Progenitor cell of endocrine pancreas (in vitro differentiated cells): ENCODE data around the gene TMC7. TPM values are rescaled to one million over a fixed set of nuclear protein-coding genes. Genes with fewer than 3 reads are reported as not detected.
A peak's percentile ranks its signal among the peaks of the same experiment; 100 is the strongest.

Experiments
- DNase-seq: peaks from one replicate; pipeline ENCODE4 v3.0.0; 2021; ENCODE audit warnings: low spot score; ENCODE audit not compliant: unreplicated experiment
- H3K27ac Mint-ChIP-seq: 2 replicates; pipeline ENCODE4 v1.8.0; 2021; ENCODE audit warnings: mild to moderate bottlenecking, moderate library complexity, mixed read lengths
- H3K27me3 Mint-ChIP-seq: 2 replicates; pipeline ENCODE4 v1.8.0; 2021; ENCODE audit warnings: mixed read lengths
- H3K36me3 Mint-ChIP-seq: 2 replicates; pipeline ENCODE4 v1.8.0; 2022; ENCODE audit warnings: mixed read lengths; ENCODE audit not compliant: insufficient read depth
- H3K4me1 Mint-ChIP-seq: 2 replicates; pipeline ENCODE4 v1.8.0; 2021; ENCODE audit warnings: low read depth, mixed read lengths
- H3K4me3 Mint-ChIP-seq: 2 replicates; pipeline ENCODE4 v1.8.0; 2021; ENCODE audit warnings: low read depth, mild to moderate bottlenecking, moderate library complexity, mixed read lengths
- H3K9me3 Mint-ChIP-seq: 2 replicates; pipeline ENCODE4 v1.8.0; 2021; ENCODE audit warnings: low read depth, mixed read lengths
- total RNA-seq: library from RNA; stranded (reverse); gene quantifications from 2 replicates; pipeline ENCODE4 v1.2.1, GENCODE V29; 2021
- TF ChIP-seq, protein P1 (sequence below): fragments of 200-600 bp; sonication (generic); IDR thresholded peaks from one replicate; pipeline ENCODE4 v1.5.0; 2021; ENCODE audit warnings: antibody characterized with exemption, mild to moderate bottlenecking; ENCODE audit not compliant: unreplicated experiment

The TMC7 gene
- total RNA-seq, 1 donor from 2014 or later: 4.8 TPM

DNA sequence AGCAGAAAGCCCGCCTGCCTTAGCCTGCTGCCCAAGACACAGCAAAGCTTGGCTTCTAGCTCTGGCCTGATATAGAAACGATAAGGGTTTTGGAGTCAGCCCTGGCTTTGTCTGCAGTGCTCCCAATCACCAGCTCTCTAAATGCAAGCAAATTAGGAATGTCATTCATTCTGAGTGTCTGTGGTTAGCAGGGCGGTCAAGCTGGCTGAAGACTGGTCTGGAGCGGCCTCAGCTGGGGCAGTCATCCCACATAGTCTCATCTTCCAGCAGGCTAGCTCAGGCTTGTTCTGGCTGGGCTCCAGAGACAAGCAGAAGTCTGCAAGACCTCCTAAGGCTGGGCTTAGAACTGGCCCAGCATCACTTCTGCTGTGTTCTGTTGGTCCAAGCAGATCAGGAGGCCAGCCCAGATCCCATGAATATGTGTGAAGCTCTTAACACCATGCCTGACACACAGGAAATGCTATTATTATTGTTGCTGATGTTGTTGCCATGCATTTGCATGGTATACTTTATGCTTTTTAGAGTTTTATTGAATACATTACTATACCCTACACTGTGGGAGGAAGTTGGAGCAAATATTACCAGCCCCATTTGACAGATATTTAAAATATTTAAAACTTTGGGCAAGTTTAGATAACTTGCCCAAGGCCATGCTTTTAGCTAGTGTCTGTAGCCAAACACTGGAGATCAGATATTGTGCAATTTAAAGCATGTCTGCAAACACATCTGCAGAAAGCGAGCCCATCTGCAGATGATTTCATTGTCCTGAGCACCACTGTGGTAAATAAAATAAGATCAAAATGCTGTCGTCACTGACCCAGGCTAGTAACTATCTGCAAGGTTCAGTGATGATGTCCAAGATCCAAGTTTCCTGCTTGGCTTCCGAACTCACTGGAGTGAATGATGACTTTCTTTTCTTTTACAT, 24.8 kb downstream of the TMC7 start:
- Mint-ChIP-seq H3K27me3 (no peaks in the 10 kb centered on the region), H3K36me3 (peaks cover 16% of the 10 kb centered on the region), H3K9me3 (no peaks in the 10 kb centered on the region), H3K4me1 (peaks cover 6% of the 10 kb centered on the region), H3K27ac (no peak overlapping the region), H3K4me3 (no peak overlapping the region)
- TF ChIP-seq, protein P1, sequence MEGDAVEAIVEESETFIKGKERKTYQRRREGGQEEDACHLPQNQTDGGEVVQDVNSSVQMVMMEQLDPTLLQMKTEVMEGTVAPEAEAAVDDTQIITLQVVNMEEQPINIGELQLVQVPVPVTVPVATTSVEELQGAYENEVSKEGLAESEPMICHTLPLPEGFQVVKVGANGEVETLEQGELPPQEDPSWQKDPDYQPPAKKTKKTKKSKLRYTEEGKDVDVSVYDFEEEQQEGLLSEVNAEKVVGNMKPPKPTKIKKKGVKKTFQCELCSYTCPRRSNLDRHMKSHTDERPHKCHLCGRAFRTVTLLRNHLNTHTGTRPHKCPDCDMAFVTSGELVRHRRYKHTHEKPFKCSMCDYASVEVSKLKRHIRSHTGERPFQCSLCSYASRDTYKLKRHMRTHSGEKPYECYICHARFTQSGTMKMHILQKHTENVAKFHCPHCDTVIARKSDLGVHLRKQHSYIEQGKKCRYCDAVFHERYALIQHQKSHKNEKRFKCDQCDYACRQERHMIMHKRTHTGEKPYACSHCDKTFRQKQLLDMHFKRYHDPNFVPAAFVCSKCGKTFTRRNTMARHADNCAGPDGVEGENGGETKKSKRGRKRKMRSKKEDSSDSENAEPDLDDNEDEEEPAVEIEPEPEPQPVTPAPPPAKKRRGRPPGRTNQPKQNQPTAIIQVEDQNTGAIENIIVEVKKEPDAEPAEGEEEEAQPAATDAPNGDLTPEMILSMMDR: no peak
- DNase-seq: no peak

DNA sequence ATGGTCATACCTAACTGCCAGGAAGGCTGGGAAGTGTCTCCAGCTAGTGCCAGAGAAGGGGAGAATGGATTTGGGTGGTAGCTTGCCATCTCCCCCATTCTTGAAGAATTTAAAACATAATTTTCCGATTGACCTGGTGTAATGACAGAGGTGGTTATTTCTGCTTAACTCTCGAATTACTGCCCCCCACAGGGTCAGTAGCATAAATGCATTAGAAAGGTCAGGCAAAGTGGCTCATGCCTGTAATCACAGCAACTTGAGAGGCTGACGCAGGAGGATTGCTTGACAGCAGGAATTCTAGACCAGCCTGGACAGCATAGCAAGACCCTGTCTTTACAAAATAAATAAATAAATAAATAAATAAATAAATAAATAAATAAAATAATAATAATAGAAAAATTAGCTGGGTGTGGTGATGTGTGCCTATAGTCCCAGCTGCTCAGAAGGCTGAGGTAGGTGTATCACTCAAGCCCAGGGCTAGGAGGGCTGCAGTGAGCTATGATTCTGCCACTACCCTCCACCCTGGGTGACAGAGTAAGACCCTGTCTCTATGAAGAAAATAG, 27.5 kb downstream of the TMC7 start:
- no peaks in the 10 kb centered on the region for H3K27me3 Mint-ChIP-seq
- no peak for DNase-seq
- H3K4me3 Mint-ChIP-seq: no peak overlapping the region
- TF ChIP-seq, protein P1: no peak
- no peak overlapping the region for H3K27ac Mint-ChIP-seq
- H3K36me3 Mint-ChIP-seq: peaks cover 13% of the 10 kb centered on the region
- H3K4me1 Mint-ChIP-seq: peaks cover 2% of the 10 kb centered on the region
- H3K9me3 Mint-ChIP-seq: no peaks in the 10 kb centered on the region

DNA sequence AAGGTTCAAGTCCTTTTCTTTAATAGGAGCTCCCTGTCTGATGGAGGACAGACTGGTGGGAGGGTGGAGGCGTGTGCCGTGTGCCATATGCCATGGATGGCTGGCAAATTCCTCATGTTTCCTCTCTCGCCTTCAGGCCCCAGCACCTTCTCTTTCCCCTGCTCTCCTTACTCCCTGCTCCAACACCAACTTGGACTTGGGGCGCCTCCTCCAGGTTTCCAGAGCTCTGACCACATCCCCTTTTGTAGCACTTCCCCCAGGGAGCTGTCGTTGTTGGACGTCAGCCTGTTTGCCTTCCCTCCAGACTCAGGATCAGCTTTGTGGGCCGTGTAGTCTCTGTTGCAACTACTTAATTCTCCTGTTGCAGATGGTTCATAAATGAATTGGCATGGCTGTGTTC, 30.7 kb downstream of the TMC7 start:
- H3K4me1 Mint-ChIP-seq: no peaks in the 10 kb centered on the region
- H3K27ac Mint-ChIP-seq: peak overlapping the region; percentile 21
- no peak for DNase-seq
- H3K9me3 Mint-ChIP-seq: no peaks in the 10 kb centered on the region
- H3K4me3 Mint-ChIP-seq: no peak overlapping the region
- no peaks in the 10 kb centered on the region for H3K27me3 Mint-ChIP-seq
- TF ChIP-seq, protein P1: no peak
- peaks cover 9% of the 10 kb centered on the region for H3K36me3 Mint-ChIP-seq

DNA sequence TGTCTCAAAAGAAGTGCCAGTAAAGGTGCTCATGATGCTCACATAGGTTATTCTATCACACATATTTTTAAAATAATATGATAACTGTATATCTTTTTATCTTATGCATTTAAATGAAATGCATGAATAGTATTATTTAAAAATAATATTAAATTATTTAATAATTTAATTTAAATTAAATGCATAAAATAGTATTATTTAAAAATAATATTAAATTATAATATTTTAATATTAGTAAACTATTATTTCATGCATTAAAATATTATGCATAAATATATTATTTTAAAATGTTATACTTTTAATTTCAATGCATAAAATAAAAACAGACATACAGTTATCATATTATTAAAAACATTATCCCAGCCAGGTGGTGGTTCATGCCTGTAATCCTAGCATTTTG, 33.4 kb downstream of the TMC7 start:
- Mint-ChIP-seq H3K36me3 (peaks cover 11% of the 10 kb centered on the region), H3K4me3 (no peak overlapping the region), H3K27me3 (no peaks in the 10 kb centered on the region), H3K4me1 (no peaks in the 10 kb centered on the region), H3K27ac (no peak overlapping the region), H3K9me3 (no peaks in the 10 kb centered on the region)
- DNase-seq: no peak
- TF ChIP-seq, protein P1: no peak

DNA sequence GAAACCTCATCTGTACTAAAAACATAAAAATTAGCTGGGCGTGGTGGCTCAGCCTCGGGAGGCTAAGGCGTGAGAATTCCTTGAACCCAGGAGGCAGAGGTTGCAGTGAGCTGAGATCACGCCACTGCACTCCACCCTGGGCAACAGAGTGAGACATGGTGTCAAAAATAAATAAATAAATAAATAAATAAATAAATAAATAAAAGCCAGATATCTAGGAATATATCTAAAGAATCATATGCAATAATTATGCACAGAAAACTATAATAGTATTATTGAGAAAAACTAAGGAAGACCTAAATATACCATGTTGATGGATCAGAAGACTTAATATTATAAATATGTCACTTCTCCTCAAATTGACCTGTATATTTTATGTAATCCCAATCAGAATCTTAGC, 37.0 kb downstream of the TMC7 start:
- H3K4me3 Mint-ChIP-seq: no peak overlapping the region
- DNase-seq: no peak
- H3K36me3 Mint-ChIP-seq: peaks cover 11% of the 10 kb centered on the region
- no peaks in the 10 kb centered on the region for H3K27me3 Mint-ChIP-seq
- H3K9me3 Mint-ChIP-seq: no peaks in the 10 kb centered on the region
- TF ChIP-seq, protein P1: no peak
- no peak overlapping the region for H3K27ac Mint-ChIP-seq
- no peaks in the 10 kb centered on the region for H3K4me1 Mint-ChIP-seq
